Panc1 (cell line): ENCODE data around the gene GREM1. TPM values are rescaled to one million over a fixed set of nuclear protein-coding genes. Genes with fewer than 3 reads are reported as not detected.

Source experiments
- ATAC-seq: fragments of 200-7000 bp; cut with Tn5 transposase; 2 replicates; pipeline ENCODE4 v1.9.1; 2020; ENCODE audit warnings: mild to moderate bottlenecking, moderate library complexity
- BruUV-seq: library from RNA; stranded (reverse); fragments of 400-500 nt; replicated peaks from 2 replicates; lab custom pipeline; 2021; lab: Mats Ljungman, UMichigan
- CTCF ChIA-PET: fragments of 300-600 bp; sonication (Branson Sonifier 250); formaldehyde crosslinking; loops from one replicate; lab custom pipeline; 2022; ENCODE audit warnings: antibody characterized with exemption; lab: Charles Lee
- POLR2A ChIA-PET: fragments of 300-600 bp; sonication (Branson Sonifier 250); formaldehyde crosslinking; loops from one replicate; lab custom pipeline; 2022; ENCODE audit warnings: antibody characterized with exemption; lab: Charles Lee
- DNase-seq: peaks from one replicate; pipeline ENCODE4 v3.0.0-alpha.2; 2010; ENCODE audit warnings: low read depth, low spot score
- H3K27ac ChIP-seq: 2 replicates; pipeline ENCODE4 v1.5.1; 2011; ENCODE audit warnings: mild to moderate bottlenecking, low read length, inconsistent platforms
- H3K27me3 ChIP-seq: fragments of 200-500 bp; sonication (Bioruptor generic); 2 replicates; pipeline ENCODE4 v1.6.0; 2014; ENCODE audit warnings: low read length, inconsistent platforms; ENCODE audit not compliant: control insufficient read depth, insufficient read depth
- H3K36me3 ChIP-seq: fragments of 200-500 bp; sonication (Bioruptor generic); 2 replicates; pipeline ENCODE4 v1.5.1; 2014; ENCODE audit warnings: inconsistent platforms, mild to moderate bottlenecking, low read length, moderate library complexity; ENCODE audit not compliant: control insufficient read depth, insufficient read depth
- H3K4me1 ChIP-seq: 2 replicates; pipeline ENCODE4 v1.5.1; 2011; ENCODE audit warnings: inconsistent platforms, mild to moderate bottlenecking, low read length, moderate library complexity; ENCODE audit not compliant: control insufficient read depth, insufficient read depth
- H3K4me3 ChIP-seq, 2 experiments: 2 replicates each; pipeline ENCODE4 v1.5.1; 2011 to 2012; ENCODE audit warnings: low read depth in 2 of 2, low read length in 2 of 2, mild to moderate bottlenecking in 2 of 2, inconsistent platforms in 1 of 2, moderate library complexity in 1 of 2
- H3K9me3 ChIP-seq: fragments of 200-500 bp; sonication (Bioruptor generic); 2 replicates; pipeline ENCODE4 v1.5.1; 2014; ENCODE audit warnings: low read depth, mild to moderate bottlenecking, inconsistent platforms, low read length, moderate library complexity; ENCODE audit not compliant: control insufficient read depth, insufficient read depth
- POLR2AphosphoS5 ChIP-seq: IDR thresholded peaks from 2 replicates; pipeline ENCODE4 v1.6.1; 2012; ENCODE audit warnings: mild to moderate bottlenecking, low read depth, low read length, moderate library complexity
- SIN3A ChIP-seq: IDR thresholded peaks from 2 replicates; pipeline ENCODE4 v1.6.1; 2012; ENCODE audit warnings: low read depth, mild to moderate bottlenecking, low read length, moderate library complexity, borderline replicate concordance; ENCODE audit not compliant: insufficient read depth
- TCF7L2 ChIP-seq: IDR thresholded peaks from 2 replicates; pipeline ENCODE4 v1.6.1; 2011; ENCODE audit warnings: mild to moderate bottlenecking, low read depth, low read length, inconsistent platforms
- in situ Hi-C: cut with HindIII; loops from 2 replicates; pipeline ENCODE4 v1.10.0; 2016; ENCODE audit warnings: low sequenced_read_pairs, low pct_unique_long_range_greater_than_20kb
- intact Hi-C: fragments of 100-400 bp; cut with micrococcal nuclease; formaldehyde crosslinking; loops from one replicate; pipeline ENCODE4 v1.10.0; 2022; ENCODE audit not compliant: unreplicated experiment
- total RNA-seq: library from RNA; stranded (reverse); gene quantifications from one replicate; pipeline ENCODE4 v1.2.1, GENCODE V29; 2021; ENCODE audit not compliant: unreplicated experiment
- TF ChIP-seq, protein P1 (sequence below), 2 experiments: IDR thresholded peaks; 2 replicates each; pipeline ENCODE4 v1.6.1; 2011 to 2012; ENCODE audit warnings: low read depth in 2 of 2, control low read depth in 1 of 2, low read length in 1 of 2, mild to moderate bottlenecking in 1 of 2, moderate library complexity in 1 of 2; ENCODE audit not compliant: insufficient read depth in 1 of 2
- TF ChIP-seq, protein P2 (sequence below): fragments of 450-650 bp; IDR thresholded peaks from 2 replicates; pipeline ENCODE4 v1.5.1; 2017; ENCODE audit warnings: mild to moderate bottlenecking

The GREM1 gene
- total RNA-seq, 1 experiment from 2014 or later = 0.41 TPM

DNA sequence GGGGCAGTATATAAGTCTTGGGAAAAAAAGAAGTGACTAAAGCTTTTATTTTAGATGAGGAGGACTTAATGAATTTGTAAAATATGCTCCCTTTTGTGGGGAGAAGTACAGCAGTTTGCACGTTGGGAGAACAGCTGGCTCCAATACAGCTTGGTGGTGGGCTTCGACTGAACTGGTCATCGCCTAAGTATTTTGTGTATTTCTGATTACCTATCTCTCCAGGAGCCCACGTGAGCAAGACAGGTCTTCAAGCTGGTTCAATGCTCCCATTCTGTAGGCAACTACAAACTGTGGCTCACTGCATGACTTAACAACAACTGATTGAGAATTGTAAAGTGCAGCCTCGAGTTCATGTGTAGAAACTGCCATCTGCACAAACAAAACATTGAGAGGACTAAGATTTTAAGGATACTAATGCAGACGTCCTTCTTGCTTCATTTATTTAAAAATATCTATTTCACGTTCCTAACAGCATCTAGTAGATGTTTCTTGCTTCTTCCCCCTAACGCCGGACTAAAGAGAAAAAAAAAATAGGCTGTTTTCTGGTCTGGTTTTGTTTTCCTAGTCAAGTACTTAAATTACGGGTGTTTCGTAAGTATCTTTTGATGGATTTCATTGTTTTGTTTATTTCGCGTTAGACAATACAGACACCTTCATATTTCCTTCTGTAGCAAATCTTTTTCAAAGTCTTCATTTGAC is 1.4 kb upstream of the GREM1 start:
- no TSS peak for BruUV-seq
- ChIA-PET POLR2A (no interaction called here), CTCF (no interaction called here)
- ATAC-seq (no peak), DNase-seq (no peak)
- no peak overlapping the region for H3K4me3 ChIP-seq
- H3K9me3 ChIP-seq = no peaks in the 10 kb centered on the region
- H3K27me3 ChIP-seq = peaks cover 36% of the 10 kb centered on the region
- in situ Hi-C loops = no loop called here
- no peaks in the 10 kb centered on the region for H3K4me1 ChIP-seq
- H3K36me3 ChIP-seq = no peaks in the 10 kb centered on the region
- TF ChIP-seq POLR2AphosphoS5 = no peak
- TF ChIP-seq TCF7L2 = no peak
- no peak for TF ChIP-seq SIN3A
- TF ChIP-seq, protein P1, sequence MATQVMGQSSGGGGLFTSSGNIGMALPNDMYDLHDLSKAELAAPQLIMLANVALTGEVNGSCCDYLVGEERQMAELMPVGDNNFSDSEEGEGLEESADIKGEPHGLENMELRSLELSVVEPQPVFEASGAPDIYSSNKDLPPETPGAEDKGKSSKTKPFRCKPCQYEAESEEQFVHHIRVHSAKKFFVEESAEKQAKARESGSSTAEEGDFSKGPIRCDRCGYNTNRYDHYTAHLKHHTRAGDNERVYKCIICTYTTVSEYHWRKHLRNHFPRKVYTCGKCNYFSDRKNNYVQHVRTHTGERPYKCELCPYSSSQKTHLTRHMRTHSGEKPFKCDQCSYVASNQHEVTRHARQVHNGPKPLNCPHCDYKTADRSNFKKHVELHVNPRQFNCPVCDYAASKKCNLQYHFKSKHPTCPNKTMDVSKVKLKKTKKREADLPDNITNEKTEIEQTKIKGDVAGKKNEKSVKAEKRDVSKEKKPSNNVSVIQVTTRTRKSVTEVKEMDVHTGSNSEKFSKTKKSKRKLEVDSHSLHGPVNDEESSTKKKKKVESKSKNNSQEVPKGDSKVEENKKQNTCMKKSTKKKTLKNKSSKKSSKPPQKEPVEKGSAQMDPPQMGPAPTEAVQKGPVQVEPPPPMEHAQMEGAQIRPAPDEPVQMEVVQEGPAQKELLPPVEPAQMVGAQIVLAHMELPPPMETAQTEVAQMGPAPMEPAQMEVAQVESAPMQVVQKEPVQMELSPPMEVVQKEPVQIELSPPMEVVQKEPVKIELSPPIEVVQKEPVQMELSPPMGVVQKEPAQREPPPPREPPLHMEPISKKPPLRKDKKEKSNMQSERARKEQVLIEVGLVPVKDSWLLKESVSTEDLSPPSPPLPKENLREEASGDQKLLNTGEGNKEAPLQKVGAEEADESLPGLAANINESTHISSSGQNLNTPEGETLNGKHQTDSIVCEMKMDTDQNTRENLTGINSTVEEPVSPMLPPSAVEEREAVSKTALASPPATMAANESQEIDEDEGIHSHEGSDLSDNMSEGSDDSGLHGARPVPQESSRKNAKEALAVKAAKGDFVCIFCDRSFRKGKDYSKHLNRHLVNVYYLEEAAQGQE (IDR thresholded peaks at IDR 0.05; ENCODE audit: insufficient read depth in 1 of 2, low read depth in 2 of 2, low read length in 1 of 2) = no peak
- TF ChIP-seq, protein P2, sequence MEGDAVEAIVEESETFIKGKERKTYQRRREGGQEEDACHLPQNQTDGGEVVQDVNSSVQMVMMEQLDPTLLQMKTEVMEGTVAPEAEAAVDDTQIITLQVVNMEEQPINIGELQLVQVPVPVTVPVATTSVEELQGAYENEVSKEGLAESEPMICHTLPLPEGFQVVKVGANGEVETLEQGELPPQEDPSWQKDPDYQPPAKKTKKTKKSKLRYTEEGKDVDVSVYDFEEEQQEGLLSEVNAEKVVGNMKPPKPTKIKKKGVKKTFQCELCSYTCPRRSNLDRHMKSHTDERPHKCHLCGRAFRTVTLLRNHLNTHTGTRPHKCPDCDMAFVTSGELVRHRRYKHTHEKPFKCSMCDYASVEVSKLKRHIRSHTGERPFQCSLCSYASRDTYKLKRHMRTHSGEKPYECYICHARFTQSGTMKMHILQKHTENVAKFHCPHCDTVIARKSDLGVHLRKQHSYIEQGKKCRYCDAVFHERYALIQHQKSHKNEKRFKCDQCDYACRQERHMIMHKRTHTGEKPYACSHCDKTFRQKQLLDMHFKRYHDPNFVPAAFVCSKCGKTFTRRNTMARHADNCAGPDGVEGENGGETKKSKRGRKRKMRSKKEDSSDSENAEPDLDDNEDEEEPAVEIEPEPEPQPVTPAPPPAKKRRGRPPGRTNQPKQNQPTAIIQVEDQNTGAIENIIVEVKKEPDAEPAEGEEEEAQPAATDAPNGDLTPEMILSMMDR = no peak
- intact Hi-C loops = no loop called here
- H3K27ac ChIP-seq = no peak overlapping the region

DNA sequence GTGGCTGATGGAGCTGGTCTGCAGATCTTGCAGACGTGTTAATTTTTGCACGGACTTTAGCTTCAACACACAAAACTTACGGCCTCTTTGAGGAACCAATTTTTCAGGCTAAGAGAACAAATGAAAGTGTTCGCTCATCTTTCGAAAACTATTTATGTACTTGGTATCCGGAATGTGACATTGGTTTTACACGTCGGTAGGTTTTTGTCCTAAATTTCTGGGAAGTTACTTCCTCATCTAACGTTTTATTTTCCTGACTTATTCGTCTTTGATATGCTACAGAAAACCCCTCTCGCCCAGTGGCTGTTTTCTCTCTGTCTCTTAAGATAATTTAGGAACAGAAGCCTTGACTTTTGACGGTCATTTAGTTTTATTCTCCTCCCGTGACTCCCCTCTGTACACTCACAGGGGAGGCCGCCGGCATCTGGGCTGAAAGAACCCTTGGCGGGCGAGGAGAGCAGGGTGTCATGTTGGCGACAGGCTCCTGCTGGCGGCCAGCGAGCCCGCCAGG is 834 bp upstream of the GREM1 start:
- Histone ChIP-seq H3K36me3 (no peaks in the 10 kb centered on the region), H3K9me3 (no peaks in the 10 kb centered on the region), H3K27me3 (peaks cover 36% of the 10 kb centered on the region), H3K27ac (no peak overlapping the region), H3K4me3 (peak overlapping the region in 1 of 2 experiments; percentile 20; a peak in 1 of 4 replicates), H3K4me1 (no peaks in the 10 kb centered on the region)
- POLR2A ChIA-PET = no interaction called here
- intact Hi-C loops = no loop called here
- ATAC-seq (no peak), DNase-seq (no peak)
- CTCF ChIA-PET = no interaction called here
- in situ Hi-C loops = no loop called here
- no TSS peak for BruUV-seq
- no peak for TF ChIP-seq TCF7L2
- TF ChIP-seq, protein P2 = no peak
- TF ChIP-seq POLR2AphosphoS5 = no peak
- TF ChIP-seq, protein P1 (IDR thresholded peaks at IDR 0.05; ENCODE audit: insufficient read depth in 1 of 2, low read depth in 2 of 2, low read length in 1 of 2) = no peak
- TF ChIP-seq SIN3A = no peak
